A549 (cell line): Measurements from ENCODE around the gene HLA-DOA. TPM values are rescaled to one million over a fixed set of nuclear protein-coding genes. Genes with fewer than 3 reads are reported as not detected.

Experiments
- BHLHE40 ChIP-seq: IDR thresholded peaks from 2 replicates; pipeline ENCODE4 v1.6.1; 2012; ENCODE audit warnings: low read depth, low read length, inconsistent platforms
- CBX2 ChIP-seq: fragments of 200-600 bp; sonication (generic); IDR thresholded peaks from 2 replicates; pipeline ENCODE4 v1.6.1; 2016; ENCODE audit warnings: low read depth, mild to moderate bottlenecking, borderline replicate concordance
- CEBPB ChIP-seq, 2 experiments: fragments of >200 bp in 1 of 2; sonication (Bioruptor Twin) in 1 of 2; formaldehyde crosslinking in 1 of 2; IDR thresholded peaks; 2 replicates each; pipeline ENCODE4 v1.6.1; 2012 to 2016
- CHD4 ChIP-seq: fragments of 200-600 bp; sonication (generic); IDR thresholded peaks from 2 replicates; pipeline ENCODE4 v1.6.1; 2016; ENCODE audit warnings: antibody characterized with exemption, mild to moderate bottlenecking, borderline replicate concordance
- E2F6 ChIP-seq: IDR thresholded peaks from 2 replicates; pipeline ENCODE4 v1.6.1; 2012; ENCODE audit warnings: low read depth, borderline replicate concordance
- EHF ChIP-seq: fragments of 250-450 bp; sonication (Bioruptor Pico); IDR thresholded peaks from 2 replicates; pipeline ENCODE4 v1.5.0; 2020; ENCODE audit warnings: mild to moderate bottlenecking
- EHMT2 ChIP-seq: fragments of 200-600 bp; sonication (generic); IDR thresholded peaks from 2 replicates; pipeline ENCODE4 v1.6.1; 2016; ENCODE audit warnings: antibody characterized with exemption, low read depth, mild to moderate bottlenecking, moderate library complexity
- ELK1 ChIP-seq: fragments of 150-350 bp; IDR thresholded peaks from 2 replicates; pipeline ENCODE4 v1.6.1; 2014; ENCODE audit warnings: low read depth, mild to moderate bottlenecking, low read length
- ESRRA ChIP-seq: fragments of 150-350 bp; IDR thresholded peaks from 2 replicates; pipeline ENCODE4 v1.6.1; 2014; ENCODE audit warnings: mild to moderate bottlenecking, low read length, borderline replicate concordance
- GATA3 ChIP-seq: IDR thresholded peaks from 2 replicates; pipeline ENCODE4 v1.6.1; 2012; ENCODE audit warnings: borderline replicate concordance
- HDAC2 ChIP-seq: fragments of 200-600 bp; sonication (generic); IDR thresholded peaks from 2 replicates; pipeline ENCODE4 v1.6.1; 2016
- HOXA7 ChIP-seq: fragments of 250-450 bp; sonication (Bioruptor Pico); IDR thresholded peaks from 2 replicates; pipeline ENCODE4 v1.5.0; 2020; ENCODE audit warnings: mild to moderate bottlenecking, moderate library complexity
- HOXB13 ChIP-seq: fragments of 250-450 bp; sonication (Bioruptor Pico); IDR thresholded peaks from 2 replicates; pipeline ENCODE4 v1.5.0; 2020; ENCODE audit warnings: low read depth, mild to moderate bottlenecking, moderate library complexity
- JUN ChIP-seq, 2 experiments: fragments of >200 bp; sonication (Bioruptor Twin); formaldehyde crosslinking; IDR thresholded peaks; 2 replicates in 1 of 2; 3 replicates in 1 of 2; pipeline ENCODE4 v1.6.1; 2016 to 2017
- MAFK ChIP-seq: fragments of 450-650 bp; IDR thresholded peaks from 2 replicates; pipeline ENCODE4 v1.6.1; 2014; ENCODE audit not compliant: partially characterized antibody
- MAZ ChIP-seq: fragments of 150-350 bp; IDR thresholded peaks from 2 replicates; pipeline ENCODE4 v1.6.1; 2014; ENCODE audit warnings: antibody characterized with exemption, low read depth, low read length, borderline replicate concordance
- MYC ChIP-seq: IDR thresholded peaks from 2 replicates; pipeline ENCODE4 v1.6.1; 2012; ENCODE audit warnings: mild to moderate bottlenecking, inconsistent platforms, low read length, improper control_type of control experiment, borderline replicate concordance
- NR3C1 ChIP-seq: fragments of >200 bp; sonication (Bioruptor Twin); formaldehyde crosslinking; IDR thresholded peaks from 3 replicates; pipeline ENCODE4 v1.6.1; 2017
- PHF8 ChIP-seq: fragments of 200-600 bp; sonication (generic); IDR thresholded peaks from 2 replicates; pipeline ENCODE4 v1.6.1; 2016; ENCODE audit warnings: low read depth, mild to moderate bottlenecking, antibody characterized with exemption, moderate library complexity, borderline replicate concordance
- POLR2AphosphoS2 ChIP-seq: conservative IDR thresholded peaks from 2 replicates; pipeline ENCODE4 v1.6.1; 2012; ENCODE audit warnings: low read length, improper control_type of control experiment, inconsistent platforms
- RCOR1 ChIP-seq: fragments of 150-350 bp; IDR thresholded peaks from 2 replicates; pipeline ENCODE4 v1.6.1; 2014; ENCODE audit warnings: antibody characterized with exemption, low read length, low read depth
- REST ChIP-seq: fragments of 200-600 bp; sonication (generic); IDR thresholded peaks from 2 replicates; pipeline ENCODE4 v1.6.1; 2016; ENCODE audit warnings: antibody characterized with exemption, mild to moderate bottlenecking, moderate library complexity
- RFX5 ChIP-seq: fragments of 450-650 bp; IDR thresholded peaks from 2 replicates; pipeline ENCODE4 v1.7.1; 2014; ENCODE audit warnings: antibody characterized with exemption, mild to moderate bottlenecking, moderate library complexity
- SMC3 ChIP-seq: fragments of >200 bp; sonication (Bioruptor Twin); formaldehyde crosslinking; IDR thresholded peaks from 3 replicates; pipeline ENCODE4 v1.6.1; 2018; ENCODE audit warnings: inconsistent platforms
- SREBF2 ChIP-seq: fragments of 450-650 bp; IDR thresholded peaks from 2 replicates; pipeline ENCODE4 v1.6.1; 2014; ENCODE audit warnings: mild to moderate bottlenecking, moderate library complexity
- TFCP2L1 ChIP-seq: fragments of 250-450 bp; sonication (Bioruptor Pico); IDR thresholded peaks from 2 replicates; pipeline ENCODE4 v1.5.0; 2021; ENCODE audit warnings: mild to moderate bottlenecking
- ZC3H11A ChIP-seq: fragments of 450-650 bp; IDR thresholded peaks from 2 replicates; pipeline ENCODE4 v1.6.1; 2014; ENCODE audit warnings: antibody characterized with exemption, mild to moderate bottlenecking
- ZFP36 ChIP-seq: fragments of 450-650 bp; IDR thresholded peaks from 2 replicates; pipeline ENCODE4 v1.6.1; 2014; ENCODE audit warnings: borderline replicate concordance; ENCODE audit not compliant: partially characterized antibody
- ZNF302 ChIP-seq: fragments of 250-450 bp; sonication (Bioruptor Pico); IDR thresholded peaks from 2 replicates; pipeline ENCODE4 v1.9.0; 2021; ENCODE audit warnings: inconsistent platforms, mild to moderate bottlenecking, moderate library complexity
- polyA plus RNA-seq, 4 experiments: library from polyadenylated mRNA; depleted of rRNA in 3 of 4; stranded (reverse); fragments of >200 nt; fragmentation: RNase III in 1 of 4; extraction: RNeasy Plus Mini Kit Qiagen cat#74134 plus additional on column Dnase treatment in 1 of 4; gene quantifications; 2 replicates in 3 of 4; 3 replicates in 1 of 4; pipeline ENCODE4 v1.2.3, GENCODE V29; 2011 to 2017
- TF ChIP-seq, protein P1 (sequence below): fragments of >200 bp; sonication (Bioruptor Twin); formaldehyde crosslinking; IDR thresholded peaks from 2 replicates; pipeline ENCODE4 v1.6.1; 2016
- TF ChIP-seq, protein P2 (sequence below): IDR thresholded peaks from 2 replicates; pipeline ENCODE4 v1.6.1; 2012
- TF ChIP-seq, protein P3 (sequence below): fragments of >200 bp; sonication (Bioruptor Twin); formaldehyde crosslinking; IDR thresholded peaks from 3 replicates; pipeline ENCODE4 v1.5.1; 2016
- TF ChIP-seq, protein P4 (sequence below): fragments of >200 bp; sonication (Bioruptor Twin); formaldehyde crosslinking; IDR thresholded peaks from 3 replicates; pipeline ENCODE4 v1.6.1; 2016

HLA-DOA gene
- polyA plus RNA-seq, 2 of the 4 experiments (the other 2 are of a cell fraction), result 0.03 to 0.27 TPM

GRCh38 chr6:32971581-32972352, 37.6 kb downstream of the HLA-DOA start (continued):
- TF ChIP-seq ZNF302, result no peak
- TF ChIP-seq HOXA7, result peak; percentile 74; the same call in 1 of the 2 replicates
- TF ChIP-seq MAFK, result no peak
- TF ChIP-seq EHMT2, result no peak
- 0 out of 2 replicates have a peak, but pooled peaks have one; percentile 64 for TF ChIP-seq POLR2AphosphoS2
- no peak; the same call in 1 of the 2 replicates for TF ChIP-seq MYC
- TF ChIP-seq GATA3, result peak; percentile 32; the same call in 1 of the 2 replicates
- TF ChIP-seq, protein P1, sequence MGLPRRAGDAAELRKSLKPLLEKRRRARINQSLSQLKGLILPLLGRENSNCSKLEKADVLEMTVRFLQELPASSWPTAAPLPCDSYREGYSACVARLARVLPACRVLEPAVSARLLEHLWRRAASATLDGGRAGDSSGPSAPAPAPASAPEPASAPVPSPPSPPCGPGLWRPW, result no peak
- TF ChIP-seq, protein P2, sequence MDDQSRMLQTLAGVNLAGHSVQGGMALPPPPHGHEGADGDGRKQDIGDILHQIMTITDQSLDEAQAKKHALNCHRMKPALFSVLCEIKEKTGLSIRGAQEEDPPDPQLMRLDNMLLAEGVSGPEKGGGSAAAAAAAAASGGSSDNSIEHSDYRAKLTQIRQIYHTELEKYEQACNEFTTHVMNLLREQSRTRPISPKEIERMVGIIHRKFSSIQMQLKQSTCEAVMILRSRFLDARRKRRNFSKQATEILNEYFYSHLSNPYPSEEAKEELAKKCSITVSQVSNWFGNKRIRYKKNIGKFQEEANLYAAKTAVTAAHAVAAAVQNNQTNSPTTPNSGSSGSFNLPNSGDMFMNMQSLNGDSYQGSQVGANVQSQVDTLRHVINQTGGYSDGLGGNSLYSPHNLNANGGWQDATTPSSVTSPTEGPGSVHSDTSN, result peak; percentile 57; the same call in 1 of the 2 replicates
- no peak for TF ChIP-seq RCOR1
- peak; percentile 97 for TF ChIP-seq E2F6
- TF ChIP-seq, protein P3, sequence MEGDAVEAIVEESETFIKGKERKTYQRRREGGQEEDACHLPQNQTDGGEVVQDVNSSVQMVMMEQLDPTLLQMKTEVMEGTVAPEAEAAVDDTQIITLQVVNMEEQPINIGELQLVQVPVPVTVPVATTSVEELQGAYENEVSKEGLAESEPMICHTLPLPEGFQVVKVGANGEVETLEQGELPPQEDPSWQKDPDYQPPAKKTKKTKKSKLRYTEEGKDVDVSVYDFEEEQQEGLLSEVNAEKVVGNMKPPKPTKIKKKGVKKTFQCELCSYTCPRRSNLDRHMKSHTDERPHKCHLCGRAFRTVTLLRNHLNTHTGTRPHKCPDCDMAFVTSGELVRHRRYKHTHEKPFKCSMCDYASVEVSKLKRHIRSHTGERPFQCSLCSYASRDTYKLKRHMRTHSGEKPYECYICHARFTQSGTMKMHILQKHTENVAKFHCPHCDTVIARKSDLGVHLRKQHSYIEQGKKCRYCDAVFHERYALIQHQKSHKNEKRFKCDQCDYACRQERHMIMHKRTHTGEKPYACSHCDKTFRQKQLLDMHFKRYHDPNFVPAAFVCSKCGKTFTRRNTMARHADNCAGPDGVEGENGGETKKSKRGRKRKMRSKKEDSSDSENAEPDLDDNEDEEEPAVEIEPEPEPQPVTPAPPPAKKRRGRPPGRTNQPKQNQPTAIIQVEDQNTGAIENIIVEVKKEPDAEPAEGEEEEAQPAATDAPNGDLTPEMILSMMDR, result no peak
- TF ChIP-seq TFCP2L1 (CRISPR knock-in tag), result peak; percentile 94; the same call in 1 of the 2 replicates
- no peak for TF ChIP-seq BHLHE40
- TF ChIP-seq CBX2, result no peak
- peak; percentile 23; the same call in 1 of the 2 replicates for TF ChIP-seq MAZ
- TF ChIP-seq ESRRA, result no peak
- TF ChIP-seq HDAC2, result no peak
- TF ChIP-seq, protein P4, sequence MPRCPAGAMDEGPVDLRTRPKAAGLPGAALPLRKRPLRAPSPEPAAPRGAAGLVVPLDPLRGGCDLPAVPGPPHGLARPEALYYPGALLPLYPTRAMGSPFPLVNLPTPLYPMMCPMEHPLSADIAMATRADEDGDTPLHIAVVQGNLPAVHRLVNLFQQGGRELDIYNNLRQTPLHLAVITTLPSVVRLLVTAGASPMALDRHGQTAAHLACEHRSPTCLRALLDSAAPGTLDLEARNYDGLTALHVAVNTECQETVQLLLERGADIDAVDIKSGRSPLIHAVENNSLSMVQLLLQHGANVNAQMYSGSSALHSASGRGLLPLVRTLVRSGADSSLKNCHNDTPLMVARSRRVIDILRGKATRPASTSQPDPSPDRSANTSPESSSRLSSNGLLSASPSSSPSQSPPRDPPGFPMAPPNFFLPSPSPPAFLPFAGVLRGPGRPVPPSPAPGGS, result peak; percentile 98
- peak; percentile 51 for TF ChIP-seq REST
- TF ChIP-seq RFX5, result peak; percentile 97
- no peak for TF ChIP-seq ZC3H11A
- no peak; the same call in none of the 2 replicates for TF ChIP-seq PHF8
- TF ChIP-seq NR3C1, result no peak
- no peak for TF ChIP-seq EHF (CRISPR knock-in tag)
- no peak for TF ChIP-seq SMC3
- peak; percentile 98 to 99 for TF ChIP-seq JUN (IDR thresholded peaks at IDR 0.05)
- TF ChIP-seq SREBF2, result no peak
- TF ChIP-seq CHD4, result no peak
- no peak for TF ChIP-seq ELK1
- no peak for TF ChIP-seq HOXB13 (CRISPR knock-in tag)
- TF ChIP-seq ZFP36, result no peak
- TF ChIP-seq CEBPB (IDR thresholded peaks at IDR 0.05), result no peak; a peak in 1 of 4 replicates
